H9 (cell line): ENCODE results near the gene ADGRL3. TPM values are rescaled to one million over a fixed set of nuclear protein-coding genes. Genes with fewer than 3 reads are reported as not detected.
"Not testable (repeated sequence)": the region's sequence is repeated elsewhere in the genome, so short reads cannot be mapped to it uniquely, and the experiment has no call there.

Source experiments
- DNase-seq: peaks from one replicate; pipeline ENCODE4 v3.0.0-alpha.2; 2017
- H2AFZ ChIP-seq: one replicate; pipeline ENCODE4 v1.6.1; 2013; ENCODE audit warnings: mild to moderate bottlenecking, low read length, control low read depth, moderate library complexity
- H2AK5ac ChIP-seq: 2 replicates; pipeline ENCODE4 v1.6.1; 2013; ENCODE audit warnings: low read length, control low read depth, mixed read lengths; ENCODE audit not compliant: insufficient read length
- H2BK120ac ChIP-seq: one replicate; pipeline ENCODE4 v1.6.1; 2013; ENCODE audit warnings: low read depth, mild to moderate bottlenecking, low read length, control low read depth, inconsistent platforms; ENCODE audit not compliant: poor library complexity, severe bottlenecking
- H2BK12ac ChIP-seq: 2 replicates; pipeline ENCODE4 v1.6.1; 2013; ENCODE audit warnings: low read length, control low read depth, mixed read lengths, low read depth; ENCODE audit not compliant: insufficient read length
- H2BK15ac ChIP-seq: 2 replicates; pipeline ENCODE4 v1.6.1; 2013; ENCODE audit warnings: low read depth, low read length, control low read depth
- H2BK20ac ChIP-seq: one replicate; pipeline ENCODE4 v1.6.1; 2013; ENCODE audit warnings: low read depth, mild to moderate bottlenecking, low read length, control low read depth, inconsistent platforms; ENCODE audit not compliant: poor library complexity, severe bottlenecking
- H2BK5ac ChIP-seq: 2 replicates; pipeline ENCODE4 v1.6.1; 2013; ENCODE audit warnings: low read length, control low read depth, mixed read lengths; ENCODE audit not compliant: insufficient read length
- H3K14ac ChIP-seq: 2 replicates; pipeline ENCODE4 v1.6.1; 2013; ENCODE audit warnings: low read length, control low read depth; ENCODE audit not compliant: insufficient read depth
- H3K18ac ChIP-seq: 2 replicates; pipeline ENCODE4 v1.6.1; 2013; ENCODE audit warnings: low read depth, mild to moderate bottlenecking, mixed read lengths, low read length, control low read depth; ENCODE audit not compliant: insufficient read length
- H3K23ac ChIP-seq: 2 replicates; pipeline ENCODE4 v1.6.1; 2013; ENCODE audit warnings: low read length, control low read depth, mixed read lengths, low read depth; ENCODE audit not compliant: insufficient read length
- H3K23me2 ChIP-seq: 2 replicates; pipeline ENCODE4 v1.6.1; 2013; ENCODE audit warnings: low read depth, mild to moderate bottlenecking, mixed read lengths, low read length, control low read depth; ENCODE audit not compliant: insufficient read length, poor library complexity, severe bottlenecking
- H3K27ac ChIP-seq: 2 replicates; pipeline ENCODE4 v1.5.1; 2013; ENCODE audit warnings: low read length, control low read depth, mixed read lengths, low read depth; ENCODE audit not compliant: insufficient read length
- H3K27me3 ChIP-seq: 2 replicates; pipeline ENCODE4 v1.6.1; 2013; ENCODE audit warnings: low read length, control low read depth, inconsistent platforms; ENCODE audit not compliant: insufficient read depth
- H3K4ac ChIP-seq: 2 replicates; pipeline ENCODE4 v1.6.1; 2013; ENCODE audit warnings: low read depth, mild to moderate bottlenecking, control low read depth, inconsistent platforms, low read length, moderate library complexity
- H3K4me1 ChIP-seq: 2 replicates; pipeline ENCODE4 v1.6.1; 2013; ENCODE audit warnings: low read length, control low read depth, inconsistent platforms; ENCODE audit not compliant: insufficient read depth
- H3K4me2 ChIP-seq: 2 replicates; pipeline ENCODE4 v1.6.1; 2013; ENCODE audit warnings: low read length, control low read depth, mixed read lengths; ENCODE audit not compliant: insufficient read length, insufficient read depth
- H3K56ac ChIP-seq: 2 replicates; pipeline ENCODE4 v1.6.1; 2013; ENCODE audit warnings: low read depth, mild to moderate bottlenecking, mixed read lengths, low read length, control low read depth; ENCODE audit not compliant: insufficient read length
- H3K79me1 ChIP-seq: 2 replicates; pipeline ENCODE4 v1.6.1; 2013; ENCODE audit warnings: low read depth, mild to moderate bottlenecking, moderate library complexity, low read length, control low read depth, inconsistent platforms; ENCODE audit not compliant: insufficient read depth, poor library complexity, severe bottlenecking
- H3K79me2 ChIP-seq: 2 replicates; pipeline ENCODE4 v1.6.1; 2013; ENCODE audit warnings: low read length, control low read depth, inconsistent platforms; ENCODE audit not compliant: insufficient read depth
- H3K9ac ChIP-seq: 2 replicates; pipeline ENCODE4 v1.6.1; 2013; ENCODE audit warnings: low read length, control low read depth, mixed read lengths; ENCODE audit not compliant: insufficient read length; ENCODE audit errors: extremely low read depth
- H3K9me3 ChIP-seq: one replicate; pipeline ENCODE4 v1.6.1; 2013; ENCODE audit warnings: low read depth, low read length, inconsistent platforms; ENCODE audit not compliant: control insufficient read depth
- H3T11ph ChIP-seq: one replicate; pipeline ENCODE4 v1.6.1; 2013; ENCODE audit warnings: mild to moderate bottlenecking, low read length, control low read depth, inconsistent platforms
- H4K20me1 ChIP-seq: one replicate; pipeline ENCODE4 v1.6.1; 2013; ENCODE audit not compliant: control insufficient read depth, insufficient read length, insufficient read depth
- H4K5ac ChIP-seq: 2 replicates; pipeline ENCODE4 v1.6.1; 2013; ENCODE audit warnings: low read depth, mild to moderate bottlenecking, mixed read lengths, low read length, control low read depth; ENCODE audit not compliant: insufficient read length
- H4K8ac ChIP-seq: replicated peaks from 2 replicates; pipeline ENCODE4 v1.6.1; 2013; ENCODE audit warnings: low read length, control low read depth, mixed read lengths, low read depth; ENCODE audit not compliant: insufficient read length
- H4K91ac ChIP-seq: 2 replicates; pipeline ENCODE4 v1.6.1; 2013; ENCODE audit warnings: low read depth, mild to moderate bottlenecking, moderate library complexity, mixed read lengths, low read length, control low read depth; ENCODE audit not compliant: insufficient read length
- H3K27ac Mint-ChIP-seq, 3 experiments: 2 replicates in 2 of 3; 3 replicates in 1 of 3; pipeline ENCODE4 v1.8.0; 2020 to 2021; ENCODE audit warnings: mixed read lengths in 3 of 3, mild to moderate bottlenecking in 1 of 3, moderate library complexity in 1 of 3
- H3K27me3 Mint-ChIP-seq: 2 replicates; pipeline ENCODE4 v1.8.0; 2021; ENCODE audit warnings: low read depth, mild to moderate bottlenecking, moderate library complexity, mixed read lengths
- H3K36me3 Mint-ChIP-seq, 3 experiments: 2 replicates in 2 of 3; 3 replicates in 1 of 3; pipeline ENCODE4 v1.8.0; 2020 to 2021; ENCODE audit warnings: low read depth in 3 of 3, mixed read lengths in 3 of 3; ENCODE audit not compliant: insufficient read depth in 1 of 3
- H3K4me1 Mint-ChIP-seq, 2 experiments: 2 replicates each; pipeline ENCODE4 v1.8.0; 2020; ENCODE audit warnings: mixed read lengths in 2 of 2
- H3K4me3 Mint-ChIP-seq, 2 experiments: 2 replicates in 1 of 2; 3 replicates in 1 of 2; pipeline ENCODE4 v1.8.0; 2020 to 2021; ENCODE audit warnings: mild to moderate bottlenecking in 2 of 2, mixed read lengths in 2 of 2, moderate library complexity in 1 of 2
- H3K9me3 Mint-ChIP-seq, 2 experiments: 2 replicates in 1 of 2; 3 replicates in 1 of 2; pipeline ENCODE4 v1.8.0; 2020; ENCODE audit warnings: mild to moderate bottlenecking in 2 of 2, mixed read lengths in 2 of 2, moderate library complexity in 1 of 2
- CTCF ChIP-seq: fragments of 200-600 bp; sonication (generic); conservative IDR thresholded peaks from 3 replicates; pipeline ENCODE4 v1.8.0; 2021; ENCODE audit warnings: antibody characterized with exemption, mild to moderate bottlenecking
- WGBS: extraction: QIAGEN DNeasy Blood & Tissue Kit; methylation state at CpG from one replicate; pipeline ENCODE4 v1.1.7; 2013; ENCODE audit warnings: missing lambda C conversion rate, low lambda C conversion rate, mixed read lengths; ENCODE audit not compliant: insufficient read length; ENCODE audit errors: extremely low coverage; 5-methylcytosine and 5-hydroxymethylcytosine counted together
- total RNA-seq: library from RNA; stranded (reverse); gene quantifications from 2 replicates; pipeline ENCODE4 v1.2.1, GENCODE V29; 2021

ADGRL3 gene
- total RNA-seq, 1 experiment from 2014 or later: 5.9 TPM

- H4K8ac ChIP-seq: no peak overlapping the region
- H3K79me1 ChIP-seq: no peaks in the 10 kb centered on the region
- H3K14ac ChIP-seq: no peak overlapping the region
- no peak overlapping the region for H2AK5ac ChIP-seq
- H2BK15ac ChIP-seq: no peak overlapping the region
- Mint-ChIP-seq H3K4me3 (no peak overlapping the region), H3K4me1 (peaks cover 3 to 4% of the 10 kb centered on the region in 2 experiments; a peak in 3 of 4 replicates), H3K27ac (no peak overlapping the region; a peak in 2 of 7 replicates), H3K36me3 (peaks cover 3 to 7% (median 5%) of the 10 kb centered on the region in 3 experiments; a peak in 6 of 7 replicates), H3K9me3 (peaks cover 0 to 3% of the 10 kb centered on the region in 2 experiments; a peak in 2 of 5 replicates), H3K27me3 (no peaks in the 10 kb centered on the region)
- no peak overlapping the region for H2BK20ac ChIP-seq
- H2BK5ac ChIP-seq: no peak overlapping the region
- H2AFZ ChIP-seq: no peak overlapping the region
- H3K27me3 ChIP-seq: no peaks in the 10 kb centered on the region
- TF ChIP-seq CTCF: no peak
- no peak overlapping the region for H3K9ac ChIP-seq
- H3K4me1 ChIP-seq: no peaks in the 10 kb centered on the region
- no peak overlapping the region for H3T11ph ChIP-seq
- H3K9me3 ChIP-seq: no peaks in the 10 kb centered on the region
- H3K23me2 ChIP-seq: no peaks in the 10 kb centered on the region
- no peaks in the 10 kb centered on the region for H3K79me2 ChIP-seq
- H4K5ac ChIP-seq: no peak overlapping the region
- no peak overlapping the region for H3K27ac ChIP-seq
- no peak overlapping the region for H3K18ac ChIP-seq
- H2BK12ac ChIP-seq: no peak overlapping the region
- peak; percentile 54 for DNase-seq
- no CpG with 5 or more reads among the region's 3 CpGs for WGBS
- no peak overlapping the region for H3K56ac ChIP-seq
- no peak overlapping the region for H3K4ac ChIP-seq
- H2BK120ac ChIP-seq: no peak overlapping the region
- H4K91ac ChIP-seq: no peak overlapping the region
- H3K23ac ChIP-seq: no peak overlapping the region
- no peak overlapping the region for H3K4me2 ChIP-seq
- H4K20me1 ChIP-seq: no peaks in the 10 kb centered on the region
Observed at GRCh38 chr4:61359301-61359700, 159.2 kb downstream of the ADGRL3 start.

GRCh38 chr4:61372817-61373216 is 172.7 kb downstream of the ADGRL3 start:
- H3K9me3 Mint-ChIP-seq: peaks cover 20 to 23% of the 10 kb centered on the region in 2 experiments
- not testable (repeated sequence) for H3K79me2 ChIP-seq, H3K4me1 ChIP-seq, H3K4ac ChIP-seq, H2BK15ac ChIP-seq, H2BK20ac ChIP-seq, H3K4me3 Mint-ChIP-seq, H3K79me1 ChIP-seq, H3K18ac ChIP-seq, H4K8ac ChIP-seq, H2BK120ac ChIP-seq, H3K56ac ChIP-seq, H2AK5ac ChIP-seq, H3K14ac ChIP-seq, H3K4me2 ChIP-seq, H2AFZ ChIP-seq, H3T11ph ChIP-seq, H4K20me1 ChIP-seq, H2BK5ac ChIP-seq, H3K27me3 ChIP-seq, H3K23ac ChIP-seq, H4K5ac ChIP-seq, H3K23me2 ChIP-seq, H3K27ac ChIP-seq, H2BK12ac ChIP-seq, H3K9ac ChIP-seq, H3K27me3 Mint-ChIP-seq, H3K9me3 ChIP-seq, H4K91ac ChIP-seq, DNase-seq
- WGBS: no CpG with 5 or more reads among the region's 26 CpGs
- peaks cover 13 to 25% of the 10 kb centered on the region in 2 experiments for H3K4me1 Mint-ChIP-seq
- H3K27ac Mint-ChIP-seq: peak overlapping the region in 1 of 3 experiments; percentile 44; a peak in 1 of 7 replicates
- peaks cover 3 to 26% (median 16%) of the 10 kb centered on the region in 3 experiments; a peak in 6 of 7 replicates for H3K36me3 Mint-ChIP-seq
